GM12891 (cell line): Measurements from ENCODE around the gene ATG7.

Source experiments
- PAX5 ChIP-seq: IDR thresholded peaks from 2 replicates; pipeline ENCODE4 v1.6.1; 2011; ENCODE audit warnings: low read length, moderate library complexity, mild to moderate bottlenecking; ENCODE audit not compliant: insufficient read depth, severe bottlenecking
- POLR2A ChIP-seq: IDR thresholded peaks from 2 replicates; pipeline ENCODE4 v1.6.1; 2011; ENCODE audit warnings: low read depth, low read length, control low read depth
- POLR2AphosphoS5 ChIP-seq: IDR thresholded peaks from 2 replicates; pipeline ENCODE4 v1.6.1; 2011; ENCODE audit warnings: low read depth, low read length, control low read depth
- POU2F2 ChIP-seq: IDR thresholded peaks from 2 replicates; pipeline ENCODE4 v1.6.1; 2011; ENCODE audit warnings: low read depth, mild to moderate bottlenecking, control low read depth, low read length, moderate library complexity
- SPI1 ChIP-seq: IDR thresholded peaks from 2 replicates; pipeline ENCODE4 v1.6.1; 2011; ENCODE audit warnings: low read depth, low read length, control low read depth
- TAF1 ChIP-seq: IDR thresholded peaks from 2 replicates; pipeline ENCODE4 v1.6.1; 2011; ENCODE audit warnings: low read depth, low read length, control low read depth

DNA sequence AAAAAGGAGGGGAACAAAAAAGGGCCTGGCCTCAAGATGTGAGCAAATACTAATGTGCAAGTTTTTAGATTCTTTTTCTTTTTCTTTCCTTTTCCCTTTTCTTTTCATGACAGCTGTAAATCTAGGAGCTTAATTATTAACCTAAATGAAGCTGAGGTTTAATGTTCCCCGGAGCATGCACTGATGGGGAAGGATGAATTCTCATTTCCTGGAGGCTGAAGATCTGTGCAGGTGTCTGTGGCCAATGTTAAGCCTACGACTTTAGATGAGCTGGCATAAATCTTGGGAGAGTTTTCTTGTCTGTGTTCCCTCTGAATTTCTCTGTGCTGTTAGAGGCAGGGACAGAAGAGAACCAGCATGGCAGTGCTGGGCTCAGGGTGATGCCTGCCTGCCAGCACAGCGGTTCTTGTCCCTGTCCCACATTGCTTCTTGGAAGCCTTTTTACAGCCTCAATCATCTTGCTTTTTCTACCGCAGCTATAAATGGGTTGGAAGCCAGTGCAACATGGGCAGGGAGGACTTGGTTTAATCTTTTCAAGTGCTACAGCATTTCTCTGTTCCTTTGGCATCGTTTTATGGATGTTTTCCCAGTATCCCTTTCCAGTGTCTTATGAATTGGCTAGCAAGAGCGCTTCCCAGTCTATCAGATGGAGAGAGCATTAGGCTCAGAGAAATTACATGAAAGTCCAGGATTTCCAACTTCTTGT is 119.1 kb downstream of the ATG7 start:
- TF ChIP-seq POLR2A (no peak), TAF1 (no peak), POLR2AphosphoS5 (no peak), POU2F2 (no peak), SPI1 (no peak), PAX5 (no peak)
